Inflammatory macrophage treated with lipopolysaccharide for 1 hour (primary cell): ENCODE results near the gene MACROD1.

Experiments
- DNase-seq, 2 donors: peaks; one replicate each; pipeline ENCODE4 v3.0.0-alpha.2; 2020 to 2022

MACROD1 gene

DNA sequence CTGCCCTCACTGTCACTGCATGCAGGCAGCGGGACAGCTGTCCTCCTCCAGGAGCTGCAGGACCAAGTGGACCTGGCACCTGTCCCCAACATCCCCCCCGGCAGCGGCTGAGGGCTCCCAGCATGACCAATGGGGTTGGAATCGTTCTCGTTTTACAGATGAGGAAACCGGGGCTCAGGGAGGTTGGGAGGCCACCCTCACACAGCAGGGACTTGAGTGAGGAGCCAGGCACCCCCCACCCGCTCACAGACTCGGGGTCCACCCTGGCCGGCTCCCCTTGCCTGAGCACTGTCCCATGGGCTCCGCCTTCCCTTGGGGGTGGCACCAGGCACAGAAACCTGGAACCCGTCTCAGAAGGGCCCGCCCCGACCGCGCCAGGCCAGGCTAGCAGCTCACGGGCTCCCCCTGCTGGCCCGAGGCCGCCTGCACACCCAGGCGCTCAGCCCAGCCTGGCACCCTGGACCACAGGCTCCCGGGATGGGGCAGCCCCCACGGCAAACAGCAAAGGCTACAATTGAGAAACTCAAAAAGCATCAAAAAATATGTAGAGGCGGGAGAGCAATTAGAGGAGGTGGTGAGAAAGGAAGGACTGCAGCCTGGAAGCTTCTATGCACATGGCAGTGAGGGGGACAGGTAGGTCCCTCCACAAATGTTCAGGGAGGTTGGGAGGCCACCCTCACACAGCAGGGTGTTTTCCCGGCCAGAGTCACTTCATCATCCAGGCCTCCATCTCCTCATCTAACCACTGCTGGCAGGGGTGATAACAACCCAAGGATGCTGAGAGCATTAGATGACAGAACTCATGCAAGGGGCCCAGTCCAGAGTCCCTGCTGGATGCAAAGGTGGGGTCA lies 12.8 kb downstream of the MACROD1 start:
- peak; percentile 42 to 83 for DNase-seq

DNA sequence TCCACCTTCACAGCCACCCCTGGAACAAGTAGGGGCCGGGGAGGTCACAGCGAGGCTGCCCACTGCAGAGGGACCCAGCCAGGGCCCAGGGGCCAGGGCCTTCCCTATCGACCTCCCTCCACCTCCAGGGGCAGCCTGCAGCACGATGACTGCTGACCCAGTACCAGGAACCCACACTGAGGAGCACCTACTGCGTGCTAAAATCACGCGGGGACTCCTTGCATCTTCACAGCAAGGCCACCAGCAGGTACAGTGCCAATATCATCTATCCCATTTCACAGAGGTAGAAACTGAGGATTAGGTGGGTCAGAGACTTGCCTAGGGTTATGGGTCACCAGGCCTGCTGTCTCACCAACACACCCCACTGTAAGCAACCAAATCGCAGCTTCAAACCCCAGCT lies 14.6 kb downstream of the MACROD1 start:
- DNase-seq, result no peak

DNA sequence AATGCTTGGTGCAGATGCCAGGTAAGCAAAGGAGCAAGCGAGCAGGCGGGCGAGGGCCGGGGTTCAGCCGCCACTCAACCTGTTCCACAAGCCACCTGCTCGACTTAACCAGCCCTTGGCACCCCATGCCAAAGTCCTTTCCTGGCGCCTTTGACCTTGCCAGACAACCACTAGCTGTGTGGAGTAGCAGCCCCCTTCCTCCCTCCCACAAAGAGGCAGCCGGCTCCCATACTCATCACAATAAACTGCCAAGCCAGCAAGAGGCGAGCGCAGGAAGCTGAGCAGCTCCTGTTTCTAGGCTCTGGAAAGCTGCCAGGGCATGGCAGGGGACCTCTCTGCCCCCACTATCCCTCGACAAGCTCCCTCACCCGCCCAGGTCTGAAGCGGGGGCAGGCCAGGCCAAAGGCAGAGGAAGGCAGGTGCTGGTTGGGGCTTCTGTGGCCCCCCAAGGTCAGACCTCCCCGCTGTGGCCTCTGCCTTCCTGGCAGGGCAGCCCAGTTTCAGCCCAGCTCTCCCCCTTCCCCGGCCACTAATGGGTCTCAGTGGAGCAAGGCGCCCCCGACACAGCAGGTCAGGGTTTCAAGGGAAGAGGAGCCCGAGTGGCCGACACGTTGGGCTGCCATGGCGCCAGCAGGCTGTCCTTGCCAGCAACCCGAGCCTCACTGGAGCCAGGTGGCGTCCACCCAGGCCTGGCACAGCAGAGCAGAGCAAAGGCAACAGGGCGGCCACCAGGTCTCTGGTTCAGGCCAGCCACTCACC lies 15.3 kb downstream of the MACROD1 start:
- DNase-seq, result no peak

DNA sequence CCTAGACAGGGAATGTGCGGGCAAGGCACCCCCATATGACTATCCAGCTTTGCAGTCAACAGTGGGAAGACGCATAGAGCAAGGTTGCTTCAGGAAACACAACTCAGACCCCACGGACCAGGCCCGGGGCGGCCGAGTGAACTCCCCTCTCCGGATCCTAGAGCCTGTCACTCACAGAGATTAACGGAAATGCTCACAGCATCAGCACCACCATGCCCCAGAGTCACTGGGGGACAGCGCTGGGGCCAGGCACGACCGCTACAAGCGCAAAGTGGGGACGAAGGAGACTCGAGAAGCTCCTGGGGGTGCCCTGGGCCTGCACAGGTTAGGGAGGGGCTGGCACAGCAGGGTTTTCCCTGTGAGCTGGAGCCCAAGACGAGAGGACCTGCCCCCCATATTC lies 15.9 kb downstream of the MACROD1 start:
- no peak for DNase-seq

DNA sequence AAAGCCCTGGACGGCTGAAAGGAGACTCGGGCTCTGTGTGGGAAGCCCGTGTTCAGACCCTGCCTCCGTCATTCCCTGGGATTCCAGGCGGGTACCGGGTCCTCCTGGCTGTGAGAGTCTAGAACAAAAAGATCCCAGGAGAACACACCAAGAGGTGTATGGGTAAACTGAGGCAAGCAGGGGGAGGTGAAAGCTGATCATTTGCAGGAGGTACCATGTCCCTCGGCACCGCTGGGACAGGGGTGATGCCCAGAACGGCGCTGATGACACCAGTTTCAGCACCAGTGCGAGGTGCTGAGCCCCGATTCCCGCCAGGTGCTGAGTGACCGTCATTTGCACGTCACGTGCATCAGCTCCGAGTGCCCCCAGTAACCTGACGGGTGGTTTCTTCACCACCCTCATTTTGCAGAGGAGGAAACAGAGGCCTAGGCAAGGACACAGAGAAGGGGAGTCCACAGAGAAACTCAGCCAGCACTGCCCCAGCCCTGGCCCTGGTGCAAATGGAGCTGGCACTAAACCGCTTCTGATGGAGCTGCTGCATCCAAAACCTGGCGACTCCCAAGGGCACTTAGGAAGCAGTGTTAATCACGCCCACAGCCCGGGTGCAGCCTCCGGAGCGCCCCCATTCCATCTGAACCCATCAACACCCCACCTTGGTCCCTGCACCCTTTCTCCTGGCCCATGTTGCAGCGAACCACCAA lies 16.8 kb downstream of the MACROD1 start:
- no peak for DNase-seq

DNA sequence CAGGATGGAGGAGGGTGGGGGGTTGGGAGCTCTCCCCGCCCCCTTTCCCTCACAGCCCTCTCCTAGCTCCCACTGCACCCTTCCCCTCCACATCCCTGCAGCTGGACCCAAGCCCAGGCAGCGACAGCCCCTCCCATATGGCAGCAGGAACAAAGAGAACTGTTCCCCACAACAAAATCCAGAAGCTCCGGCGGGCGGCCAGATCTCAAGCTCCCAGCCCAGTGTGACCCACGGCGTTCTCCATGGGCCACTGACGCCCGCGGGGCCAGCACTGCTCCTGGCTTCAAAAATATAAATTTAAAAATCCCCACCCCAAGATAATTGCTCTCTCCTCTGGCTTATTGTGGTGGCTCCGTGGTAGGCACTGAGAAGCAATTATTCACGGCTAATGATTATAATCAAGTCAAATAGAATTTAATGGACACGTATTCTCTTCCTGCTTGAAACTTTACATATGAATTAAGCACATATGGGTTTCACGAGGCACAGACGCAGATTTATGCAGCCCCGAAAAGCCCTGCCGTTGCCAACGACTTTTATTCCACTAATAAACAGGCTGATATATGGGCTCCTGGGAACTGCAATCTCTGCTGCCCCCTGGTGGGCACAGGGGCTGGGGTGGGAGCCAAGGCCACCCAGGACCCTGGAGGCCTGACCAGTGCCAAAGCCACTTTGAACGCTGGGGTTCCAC lies 17.5 kb downstream of the MACROD1 start:
- DNase-seq, result peak; percentile 41 to 91

DNA sequence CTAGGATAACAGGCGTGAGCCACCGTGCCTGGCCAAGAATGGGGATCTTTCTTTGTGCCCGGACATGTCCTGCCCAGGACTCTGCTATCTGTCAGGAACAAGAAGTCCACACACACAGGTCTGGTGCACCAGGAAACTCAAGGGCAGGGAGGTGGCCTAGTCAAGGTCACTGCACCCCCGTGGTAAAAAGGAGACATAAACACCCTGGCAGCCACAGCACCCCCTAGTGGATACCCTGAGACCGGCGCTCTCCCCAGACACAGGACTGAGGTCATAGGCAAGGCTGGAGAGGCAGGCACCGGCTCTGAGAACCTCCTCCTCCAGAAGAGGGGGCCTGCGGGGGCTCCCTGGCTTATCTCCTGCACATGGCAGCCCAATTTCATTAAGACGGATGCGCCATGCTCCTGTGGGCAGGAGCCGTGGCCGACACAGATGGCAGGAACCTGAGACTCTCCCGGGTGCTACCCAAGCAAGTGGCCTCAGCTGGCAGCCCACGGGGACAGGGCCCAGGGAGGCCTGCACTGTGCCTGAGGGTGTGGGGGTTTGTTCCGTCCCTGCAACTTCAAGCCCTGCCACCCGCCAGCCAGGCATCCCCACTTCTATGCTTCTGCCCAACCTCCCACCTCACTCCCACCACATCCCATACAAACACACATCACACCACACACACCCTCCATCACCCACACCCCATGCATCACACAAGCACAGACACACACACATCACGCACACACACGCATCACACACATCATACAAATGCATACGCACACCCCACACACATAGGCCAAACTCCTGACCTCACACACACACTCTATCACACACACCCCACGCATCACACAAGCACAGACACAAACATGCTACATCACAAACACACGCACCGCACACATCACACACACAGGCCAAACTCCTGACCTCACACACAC lies 19.6 kb downstream of the MACROD1 start:
- peak; percentile 54 to 88 for DNase-seq

DNA sequence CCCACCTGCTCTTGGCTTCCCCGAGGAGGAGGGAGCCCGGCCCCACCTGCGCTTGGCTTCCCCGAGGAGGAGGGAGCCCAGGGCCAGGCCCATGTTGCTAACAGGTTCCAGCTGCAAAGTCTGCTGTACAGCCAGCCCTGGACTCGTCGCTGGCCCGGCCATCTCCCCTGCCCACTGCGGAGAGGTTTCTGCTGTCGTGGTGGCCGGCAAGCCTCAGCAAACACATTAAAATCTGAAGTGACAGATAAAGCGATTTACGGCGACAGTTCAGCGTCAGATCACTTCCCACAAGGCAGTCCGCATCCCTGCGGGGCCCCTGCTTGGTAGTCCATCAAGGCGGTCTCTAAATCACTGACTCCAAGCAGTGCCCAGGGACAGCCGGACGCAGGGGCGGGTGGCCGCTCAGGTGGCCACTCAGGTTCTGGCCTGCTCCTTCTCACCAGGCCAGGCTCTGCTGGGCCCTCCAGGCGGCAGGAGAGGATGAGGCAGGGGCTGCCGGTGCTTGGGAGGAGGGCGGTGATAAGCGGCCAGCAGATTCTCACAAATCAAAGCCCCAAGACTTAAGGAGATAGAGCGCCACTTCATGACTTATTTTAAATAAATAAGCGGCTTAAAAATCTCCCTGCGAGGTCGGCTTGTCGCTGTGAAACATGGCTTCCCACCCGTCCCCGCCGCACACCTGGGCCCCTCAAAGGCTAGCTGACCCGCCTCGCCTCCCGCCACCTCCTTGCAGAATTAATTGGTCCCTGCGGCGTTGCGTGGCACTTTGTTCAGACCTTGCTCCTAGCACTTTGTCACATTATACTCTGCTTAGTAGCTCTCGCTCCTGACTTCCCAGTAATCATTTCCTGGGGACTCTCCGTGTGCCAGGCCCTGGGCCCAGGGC lies 21.1 kb downstream of the MACROD1 start:
- no peak for DNase-seq

DNA sequence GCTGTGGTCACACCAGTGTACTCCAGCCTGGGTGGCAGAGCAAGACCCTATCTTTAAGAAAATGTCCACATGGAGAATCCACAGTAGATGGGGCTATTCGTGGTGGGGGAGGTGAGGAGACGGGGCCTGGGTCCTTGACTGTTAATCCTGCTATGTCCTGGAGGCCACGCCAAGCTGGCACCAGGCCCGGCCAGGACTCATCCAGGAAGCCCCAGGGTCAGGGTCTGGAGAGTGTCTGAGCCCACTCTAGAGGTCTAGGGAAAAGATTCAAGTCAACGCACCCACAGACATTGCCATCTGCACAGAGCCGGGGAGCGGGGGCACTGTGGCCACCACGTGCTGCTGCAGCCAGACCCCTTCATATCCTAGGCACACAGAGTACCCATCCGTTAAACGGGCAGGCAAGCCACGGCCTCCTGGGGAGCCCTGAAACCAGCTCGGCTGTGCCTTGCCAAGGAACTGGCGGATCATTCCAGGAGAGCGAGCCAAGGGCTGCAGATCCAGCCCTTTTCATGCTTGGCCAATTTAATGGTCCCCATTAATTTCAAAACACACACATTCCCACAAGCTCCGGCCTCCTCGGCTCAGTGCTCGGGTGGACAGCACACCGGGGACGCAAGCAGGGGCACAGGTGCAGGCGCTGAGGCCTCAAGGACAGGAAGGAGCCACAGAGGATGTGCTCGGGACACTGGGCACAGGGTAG lies 24.7 kb downstream of the MACROD1 start:
- DNase-seq, result no peak

DNA sequence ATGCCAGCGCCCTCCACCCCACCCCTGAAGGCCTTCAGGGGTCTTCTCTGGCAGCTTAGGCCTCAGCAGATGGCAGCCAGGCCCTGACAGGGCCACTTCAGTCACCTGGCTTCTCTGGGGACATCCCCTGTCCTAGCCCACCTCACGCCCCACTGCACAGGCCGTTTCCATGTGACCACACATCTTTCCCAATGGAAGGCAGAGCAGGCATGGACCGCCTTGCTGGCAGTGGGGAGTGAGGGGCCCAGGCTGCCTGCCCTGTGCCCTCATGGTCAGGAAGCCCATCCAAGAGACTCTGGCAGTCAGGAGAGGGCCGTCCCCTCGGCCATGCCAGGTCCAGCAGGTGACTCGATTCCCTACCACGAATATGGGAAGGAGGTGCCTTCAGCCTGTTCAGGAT lies 25.8 kb downstream of the MACROD1 start:
- DNase-seq, result no peak

DNA sequence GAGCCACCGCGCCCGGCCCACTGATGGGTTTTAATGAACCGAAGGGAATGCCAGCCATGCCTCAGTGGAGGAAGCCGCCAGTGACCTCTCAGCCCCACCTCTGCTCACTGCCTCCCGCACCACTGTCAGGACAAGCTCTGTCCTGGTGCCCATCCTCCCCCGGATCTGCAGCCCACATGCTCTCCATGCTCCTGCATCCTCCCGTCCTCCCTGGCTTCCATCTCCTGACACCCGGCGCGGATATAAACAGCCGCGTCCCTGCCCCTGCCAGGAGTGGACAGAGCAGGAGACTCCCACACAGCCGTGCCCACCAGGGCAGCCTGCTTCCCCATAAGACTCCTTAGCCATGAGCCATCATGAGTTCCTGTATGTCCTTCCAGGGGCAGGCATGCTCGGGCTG lies 26.9 kb downstream of the MACROD1 start:
- no peak for DNase-seq

DNA sequence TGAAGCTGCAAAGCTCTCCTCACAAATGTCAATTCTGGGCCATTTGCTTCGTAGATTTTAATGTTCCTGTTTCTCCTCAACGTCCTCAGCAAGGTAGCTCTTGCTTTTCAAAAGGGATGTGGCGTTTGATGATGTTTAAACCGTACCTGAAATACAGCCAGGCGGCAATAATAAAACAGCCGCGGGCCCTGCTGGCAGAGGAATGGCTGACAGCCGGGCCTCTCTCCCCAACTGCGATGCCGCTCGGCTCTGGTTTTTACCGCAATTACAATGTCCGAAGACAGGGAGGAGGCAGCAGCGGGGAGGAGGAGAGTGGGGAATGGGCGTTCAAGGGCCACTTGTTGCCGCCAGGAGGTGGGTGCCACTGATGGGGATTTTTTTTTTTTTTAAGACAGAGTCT lies 27.5 kb downstream of the MACROD1 start:
- DNase-seq, result no peak

DNA sequence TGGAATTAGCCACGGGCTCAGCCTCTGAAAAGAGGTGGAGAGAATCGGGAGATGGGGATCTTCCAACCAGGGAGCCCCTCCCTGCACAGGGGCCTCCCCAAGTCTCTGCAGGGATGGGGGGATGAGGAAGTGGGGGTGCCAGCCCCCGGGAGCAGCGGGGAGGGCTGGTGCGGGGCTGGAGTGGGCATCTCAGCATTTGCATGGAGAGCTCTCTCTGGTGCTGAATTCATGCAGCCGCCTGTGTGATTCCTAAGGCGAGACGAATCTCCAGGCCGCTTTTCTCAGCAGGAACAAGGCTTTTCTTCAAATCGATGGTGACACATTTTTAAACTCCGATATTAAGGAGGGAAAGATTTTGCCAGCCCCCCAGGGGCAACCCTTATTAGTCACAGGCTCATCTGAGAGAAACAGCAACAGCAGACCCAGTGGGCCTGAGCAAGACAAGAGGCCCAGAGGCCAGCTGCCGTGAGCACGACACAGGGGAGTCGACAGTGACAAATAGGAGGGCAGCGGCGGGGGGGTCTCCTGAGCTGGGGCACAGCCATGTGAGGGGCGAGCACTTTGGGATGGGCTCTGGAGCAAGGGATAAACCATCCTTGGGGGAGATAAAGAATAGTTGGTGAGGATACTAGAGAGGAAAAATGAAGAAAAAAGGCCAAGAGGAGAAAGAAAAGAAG lies 29.0 kb downstream of the MACROD1 start:
- DNase-seq, result no peak

DNA sequence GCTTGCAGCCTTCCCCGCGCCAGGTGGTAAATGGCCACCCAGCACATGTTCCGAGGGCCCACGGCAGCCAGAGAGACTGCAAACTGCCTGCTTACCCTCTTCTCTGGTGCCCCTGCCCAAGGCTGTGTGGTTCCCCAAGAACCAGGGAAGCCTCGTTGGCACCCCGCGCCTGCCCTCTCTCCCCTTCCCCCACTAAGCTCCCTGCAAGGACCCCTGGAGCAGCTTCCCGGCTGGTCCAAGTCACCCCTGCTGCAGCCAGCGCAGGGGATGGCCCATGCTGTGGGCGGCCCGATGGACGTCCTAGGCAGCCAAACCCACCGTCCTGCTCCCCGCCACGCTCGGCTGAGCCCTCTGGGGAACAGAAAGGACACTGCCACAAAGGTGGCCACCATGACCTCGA lies 30.2 kb downstream of the MACROD1 start:
- DNase-seq, result no peak

DNA sequence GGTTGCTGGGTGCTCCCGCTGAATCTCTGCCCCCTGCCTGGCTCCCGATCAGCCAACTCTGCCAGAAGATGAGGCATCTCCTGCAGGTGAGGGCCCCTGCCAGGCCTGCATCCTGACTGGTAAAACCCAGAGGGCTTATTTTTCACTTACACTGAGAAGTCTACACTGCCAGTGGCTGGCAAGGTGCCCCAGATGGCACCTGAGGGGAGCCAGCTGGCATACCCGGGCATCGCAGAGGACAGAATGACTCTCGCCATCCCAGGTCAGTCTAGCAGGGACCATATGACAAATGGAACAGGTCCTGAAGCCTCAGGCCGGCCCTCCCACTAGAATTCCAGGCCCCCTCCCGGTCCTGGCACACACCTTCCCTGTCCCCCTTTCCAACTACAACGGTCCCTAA lies 30.9 kb downstream of the MACROD1 start:
- no peak for DNase-seq

DNA sequence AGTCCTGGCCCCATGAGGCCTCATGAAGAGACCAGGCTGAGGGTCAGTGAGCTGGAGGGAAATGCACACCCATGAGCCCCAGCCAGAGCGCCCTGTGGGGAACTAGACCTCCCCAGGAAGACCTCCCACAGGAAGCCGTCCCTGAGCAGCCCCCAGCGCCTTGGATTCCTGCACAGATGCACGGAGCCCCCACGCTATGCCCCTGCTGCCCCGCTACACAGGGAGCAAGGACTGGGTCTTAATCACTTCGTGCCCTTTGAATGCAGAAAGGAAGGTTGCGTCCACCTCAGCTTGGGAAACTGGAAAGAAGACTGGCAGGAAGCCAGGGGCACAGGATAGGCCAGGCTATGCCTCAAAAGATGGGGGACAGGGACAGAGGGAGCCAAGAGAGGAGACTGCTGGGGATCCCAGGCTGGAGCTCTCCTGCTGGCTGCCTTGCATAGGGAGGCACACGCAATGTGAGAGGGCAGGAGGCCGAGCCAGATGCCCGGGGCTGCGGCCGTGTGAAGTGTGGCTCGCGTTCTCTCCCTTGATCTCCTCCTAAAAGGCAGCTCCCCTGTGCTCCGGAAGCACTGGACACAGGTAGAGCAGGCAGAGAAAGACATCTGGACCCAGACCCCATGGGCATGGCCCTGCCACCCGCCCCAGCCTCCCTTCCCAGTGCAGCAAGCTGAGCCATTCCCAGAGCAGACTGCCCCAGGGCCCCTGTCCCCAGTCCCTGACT lies 32.8 kb downstream of the MACROD1 start:
- no peak for DNase-seq

DNA sequence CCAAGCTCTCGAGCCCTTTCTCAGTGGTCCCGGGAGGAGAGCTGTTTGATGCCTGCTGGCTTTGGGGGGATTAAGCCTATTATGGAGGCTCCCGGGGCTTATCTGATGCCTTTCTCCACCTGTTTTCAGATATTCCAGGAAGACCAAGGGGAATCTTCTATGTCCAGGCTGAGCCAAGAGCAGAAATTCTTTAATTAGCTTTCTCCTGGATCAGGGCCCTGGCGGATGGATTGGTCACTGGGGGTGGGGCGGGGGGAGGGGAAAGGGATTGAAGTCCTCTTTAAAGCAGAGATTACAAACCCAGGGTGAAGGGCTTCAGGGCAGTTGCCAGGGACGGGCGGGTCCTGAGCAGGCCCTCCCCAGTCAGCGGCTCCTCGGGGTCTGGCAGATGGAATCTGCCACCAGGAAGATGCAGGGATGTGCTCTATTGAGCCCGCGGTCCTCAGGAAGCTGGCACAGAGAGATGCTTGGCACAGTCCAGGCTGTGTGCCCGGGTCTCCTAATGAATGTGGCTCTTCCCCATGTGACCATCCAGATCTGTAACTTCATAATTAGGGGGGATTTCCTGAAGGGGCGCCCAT lies 33.6 kb downstream of the MACROD1 start:
- DNase-seq, result no peak

DNA sequence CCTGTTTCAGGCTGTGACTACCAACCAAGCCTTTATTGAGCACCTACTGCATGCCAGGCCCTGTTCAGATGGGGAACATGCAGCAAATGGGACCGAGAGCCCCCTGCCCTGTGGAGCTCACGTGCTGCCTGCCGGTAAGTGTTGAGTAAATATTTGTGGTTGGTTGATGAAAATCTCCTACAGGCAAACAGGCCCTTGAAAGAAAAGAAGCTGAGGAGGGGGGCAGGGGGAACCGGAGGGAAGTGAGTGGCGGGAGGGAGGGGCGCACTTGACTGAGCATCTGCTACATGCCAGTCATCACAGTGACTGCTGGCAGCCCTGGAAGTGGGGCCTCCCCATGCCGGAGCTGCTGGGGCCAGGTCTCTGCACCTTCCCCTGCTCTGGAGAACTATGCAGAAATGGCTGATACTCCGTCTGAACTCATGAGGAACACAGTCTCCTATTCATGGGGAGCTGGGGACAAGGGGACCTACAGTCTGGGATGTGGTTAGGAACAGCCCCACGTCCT lies 34.2 kb downstream of the MACROD1 start:
- DNase-seq, result no peak
